K562 (cell line): Measurements from ENCODE around the gene SART1.

Source experiments
- FOSL1 ChIP-seq: fragments of 200-800 bp; sonication (Bioruptor generic); conservative IDR thresholded peaks from 2 replicates; pipeline ENCODE4 v1.6.1; 2016; ENCODE audit warnings: missing genetic modification characterization, missing compliant biosample characterization
- FOXM1 ChIP-seq, 2 experiments: fragments of 450-650 bp in 1 of 2; sonication (generic) in 1 of 2; formaldehyde crosslinking in 1 of 2; IDR thresholded peaks; 2 replicates each; pipeline versions ENCODE4 v1.6.1 to v1.9.0; 2017 to 2022; ENCODE audit warnings: low read depth in 2 of 2, mild to moderate bottlenecking in 2 of 2, missing genetic modification reagents in 1 of 2, moderate library complexity in 1 of 2
- HMG20B ChIP-seq: fragments of 250-450 bp; sonication (Bioruptor Pico); IDR thresholded peaks from 2 replicates; pipeline ENCODE4 v1.5.0; 2021; ENCODE audit warnings: mild to moderate bottlenecking
- POLR3G ChIP-seq: IDR thresholded peaks from 2 replicates; pipeline ENCODE4 v1.6.1; 2011; ENCODE audit not compliant: insufficient read length, insufficient replicate concordance; ENCODE audit errors: extremely low read depth
- RCOR1 ChIP-seq, 2 experiments: IDR thresholded peaks; 2 replicates each; pipeline ENCODE4 v1.6.1; 2012; ENCODE audit warnings: low read depth in 2 of 2, low read length in 2 of 2, borderline replicate concordance in 1 of 2, improper control_type of control experiment in 1 of 2
- SMC3 ChIP-seq: conservative IDR thresholded peaks from 2 replicates; pipeline ENCODE4 v1.6.1; 2011; ENCODE audit warnings: low read depth, low read length, improper control_type of control experiment; ENCODE audit not compliant: insufficient read depth
- SRSF7 ChIP-seq: fragments of 200-400 bp; formaldehyde crosslinking; optimal IDR thresholded peaks from 2 replicates; pipeline ENCODE3; 2017; ENCODE audit warnings: mild to moderate bottlenecking, low read depth, low read length
- USF2 ChIP-seq: sonication (generic); formaldehyde crosslinking; IDR thresholded peaks from 2 replicates; pipeline ENCODE4 v1.5.0; 2020; ENCODE audit warnings: missing genetic modification reagents
- ZFX ChIP-seq: sonication (generic); formaldehyde crosslinking; IDR thresholded peaks from 2 replicates; pipeline ENCODE4 v1.8.0; 2022; ENCODE audit warnings: mild to moderate bottlenecking, missing genetic modification reagents, moderate library complexity
- ZNF76 ChIP-seq: fragments of 250-450 bp; sonication (Bioruptor Pico); IDR thresholded peaks from 2 replicates; pipeline ENCODE4 v1.4.0; 2020; ENCODE audit warnings: mild to moderate bottlenecking, moderate library complexity, borderline replicate concordance
- ZNF766 ChIP-seq: fragments of 200-800 bp; sonication (Bioruptor generic); conservative IDR thresholded peaks from 2 replicates; pipeline ENCODE4 v1.6.1; 2016; ENCODE audit warnings: missing genetic modification characterization, missing compliant biosample characterization
- TF ChIP-seq, protein P1 (sequence below), 3 experiments: IDR thresholded peaks in 2 of 3; conservative IDR thresholded peaks in 1 of 3; 2 replicates each; pipeline ENCODE4 v1.5.1; 2011 to 2012; ENCODE audit warnings: low read length in 3 of 3, mild to moderate bottlenecking in 3 of 3, control low read depth in 2 of 3, improper control_type of control experiment in 1 of 3, inconsistent platforms in 1 of 3, low read depth in 1 of 3, mixed read lengths in 1 of 3, moderate library complexity in 1 of 3; ENCODE audit not compliant: insufficient read depth in 2 of 3
- TF ChIP-seq, protein P2 (sequence below), 2 experiments: fragments of 450-650 bp in 1 of 2; IDR thresholded peaks; 2 replicates each; pipeline ENCODE4 v1.6.1; 2011 to 2017; ENCODE audit warnings: low read depth in 2 of 2, antibody characterized with exemption in 1 of 2, borderline replicate concordance in 1 of 2, low read length in 1 of 2, mild to moderate bottlenecking in 1 of 2, mixed read lengths in 1 of 2; ENCODE audit not compliant: control insufficient read depth in 1 of 2
- TF ChIP-seq, protein P3 (sequence below), 2 experiments: fragments of 450-650 bp; formaldehyde crosslinking in 1 of 2; IDR thresholded peaks; 2 replicates each; pipeline versions ENCODE4 v1.4.0 to v1.6.1; 2014 to 2020; ENCODE audit warnings: mild to moderate bottlenecking in 2 of 2, borderline replicate concordance in 1 of 2, low read depth in 1 of 2

- TF ChIP-seq USF2 = no peak
- TF ChIP-seq, protein P1, sequence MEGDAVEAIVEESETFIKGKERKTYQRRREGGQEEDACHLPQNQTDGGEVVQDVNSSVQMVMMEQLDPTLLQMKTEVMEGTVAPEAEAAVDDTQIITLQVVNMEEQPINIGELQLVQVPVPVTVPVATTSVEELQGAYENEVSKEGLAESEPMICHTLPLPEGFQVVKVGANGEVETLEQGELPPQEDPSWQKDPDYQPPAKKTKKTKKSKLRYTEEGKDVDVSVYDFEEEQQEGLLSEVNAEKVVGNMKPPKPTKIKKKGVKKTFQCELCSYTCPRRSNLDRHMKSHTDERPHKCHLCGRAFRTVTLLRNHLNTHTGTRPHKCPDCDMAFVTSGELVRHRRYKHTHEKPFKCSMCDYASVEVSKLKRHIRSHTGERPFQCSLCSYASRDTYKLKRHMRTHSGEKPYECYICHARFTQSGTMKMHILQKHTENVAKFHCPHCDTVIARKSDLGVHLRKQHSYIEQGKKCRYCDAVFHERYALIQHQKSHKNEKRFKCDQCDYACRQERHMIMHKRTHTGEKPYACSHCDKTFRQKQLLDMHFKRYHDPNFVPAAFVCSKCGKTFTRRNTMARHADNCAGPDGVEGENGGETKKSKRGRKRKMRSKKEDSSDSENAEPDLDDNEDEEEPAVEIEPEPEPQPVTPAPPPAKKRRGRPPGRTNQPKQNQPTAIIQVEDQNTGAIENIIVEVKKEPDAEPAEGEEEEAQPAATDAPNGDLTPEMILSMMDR (IDR thresholded peaks at IDR 0.05 in 2 of 3, conservative IDR thresholded peaks at IDR 0.05 in 1 of 3; ENCODE audit: insufficient read depth in 2 of 3, low read depth in 1 of 3, low read length in 3 of 3) = no peak
- TF ChIP-seq SRSF7 = no peak
- peak in 1 of 2 experiments; percentile 67; a peak in 2 of 4 replicates for TF ChIP-seq RCOR1 (IDR thresholded peaks at IDR 0.05; ENCODE audit: borderline replicate concordance in 1 of 2, low read depth in 2 of 2, low read length in 2 of 2)
- TF ChIP-seq ZNF766 = 0 out of 2 replicates have a peak, but pooled peaks have one; percentile 60
- TF ChIP-seq SMC3 = 0 out of 2 replicates have a peak, but pooled peaks have one; percentile 9
- TF ChIP-seq HMG20B (CRISPR knock-in tag) = no peak
- TF ChIP-seq, protein P2, sequence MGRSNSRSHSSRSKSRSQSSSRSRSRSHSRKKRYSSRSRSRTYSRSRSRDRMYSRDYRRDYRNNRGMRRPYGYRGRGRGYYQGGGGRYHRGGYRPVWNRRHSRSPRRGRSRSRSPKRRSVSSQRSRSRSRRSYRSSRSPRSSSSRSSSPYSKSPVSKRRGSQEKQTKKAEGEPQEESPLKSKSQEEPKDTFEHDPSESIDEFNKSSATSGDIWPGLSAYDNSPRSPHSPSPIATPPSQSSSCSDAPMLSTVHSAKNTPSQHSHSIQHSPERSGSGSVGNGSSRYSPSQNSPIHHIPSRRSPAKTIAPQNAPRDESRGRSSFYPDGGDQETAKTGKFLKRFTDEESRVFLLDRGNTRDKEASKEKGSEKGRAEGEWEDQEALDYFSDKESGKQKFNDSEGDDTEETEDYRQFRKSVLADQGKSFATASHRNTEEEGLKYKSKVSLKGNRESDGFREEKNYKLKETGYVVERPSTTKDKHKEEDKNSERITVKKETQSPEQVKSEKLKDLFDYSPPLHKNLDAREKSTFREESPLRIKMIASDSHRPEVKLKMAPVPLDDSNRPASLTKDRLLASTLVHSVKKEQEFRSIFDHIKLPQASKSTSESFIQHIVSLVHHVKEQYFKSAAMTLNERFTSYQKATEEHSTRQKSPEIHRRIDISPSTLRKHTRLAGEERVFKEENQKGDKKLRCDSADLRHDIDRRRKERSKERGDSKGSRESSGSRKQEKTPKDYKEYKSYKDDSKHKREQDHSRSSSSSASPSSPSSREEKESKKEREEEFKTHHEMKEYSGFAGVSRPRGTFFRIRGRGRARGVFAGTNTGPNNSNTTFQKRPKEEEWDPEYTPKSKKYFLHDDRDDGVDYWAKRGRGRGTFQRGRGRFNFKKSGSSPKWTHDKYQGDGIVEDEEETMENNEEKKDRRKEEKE (IDR thresholded peaks at IDR 0.05; ENCODE audit: borderline replicate concordance in 1 of 2, control insufficient read depth in 1 of 2, low read depth in 2 of 2, low read length in 1 of 2) = peak in 1 of 2 experiments; percentile 85; a peak in 1 of 4 replicates
- TF ChIP-seq ZFX = peak; percentile 6; the same call in 1 of the 2 replicates
- TF ChIP-seq FOSL1 = no peak
- no peak for TF ChIP-seq ZNF76 (CRISPR knock-in tag)
- no peak for TF ChIP-seq POLR3G
- TF ChIP-seq, protein P3, sequence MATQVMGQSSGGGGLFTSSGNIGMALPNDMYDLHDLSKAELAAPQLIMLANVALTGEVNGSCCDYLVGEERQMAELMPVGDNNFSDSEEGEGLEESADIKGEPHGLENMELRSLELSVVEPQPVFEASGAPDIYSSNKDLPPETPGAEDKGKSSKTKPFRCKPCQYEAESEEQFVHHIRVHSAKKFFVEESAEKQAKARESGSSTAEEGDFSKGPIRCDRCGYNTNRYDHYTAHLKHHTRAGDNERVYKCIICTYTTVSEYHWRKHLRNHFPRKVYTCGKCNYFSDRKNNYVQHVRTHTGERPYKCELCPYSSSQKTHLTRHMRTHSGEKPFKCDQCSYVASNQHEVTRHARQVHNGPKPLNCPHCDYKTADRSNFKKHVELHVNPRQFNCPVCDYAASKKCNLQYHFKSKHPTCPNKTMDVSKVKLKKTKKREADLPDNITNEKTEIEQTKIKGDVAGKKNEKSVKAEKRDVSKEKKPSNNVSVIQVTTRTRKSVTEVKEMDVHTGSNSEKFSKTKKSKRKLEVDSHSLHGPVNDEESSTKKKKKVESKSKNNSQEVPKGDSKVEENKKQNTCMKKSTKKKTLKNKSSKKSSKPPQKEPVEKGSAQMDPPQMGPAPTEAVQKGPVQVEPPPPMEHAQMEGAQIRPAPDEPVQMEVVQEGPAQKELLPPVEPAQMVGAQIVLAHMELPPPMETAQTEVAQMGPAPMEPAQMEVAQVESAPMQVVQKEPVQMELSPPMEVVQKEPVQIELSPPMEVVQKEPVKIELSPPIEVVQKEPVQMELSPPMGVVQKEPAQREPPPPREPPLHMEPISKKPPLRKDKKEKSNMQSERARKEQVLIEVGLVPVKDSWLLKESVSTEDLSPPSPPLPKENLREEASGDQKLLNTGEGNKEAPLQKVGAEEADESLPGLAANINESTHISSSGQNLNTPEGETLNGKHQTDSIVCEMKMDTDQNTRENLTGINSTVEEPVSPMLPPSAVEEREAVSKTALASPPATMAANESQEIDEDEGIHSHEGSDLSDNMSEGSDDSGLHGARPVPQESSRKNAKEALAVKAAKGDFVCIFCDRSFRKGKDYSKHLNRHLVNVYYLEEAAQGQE (IDR thresholded peaks at IDR 0.05; ENCODE audit: borderline replicate concordance) = peak; percentile 50; the same call in 1 of the 2 replicates
- TF ChIP-seq, protein P3 (CRISPR knock-in tag; IDR thresholded peaks at IDR 0.05; ENCODE audit: low read depth) = no peak
- peak; percentile 99 for TF ChIP-seq FOXM1 (IDR thresholded peaks at IDR 0.05; ENCODE audit: low read depth)
- 0 out of 2 replicates have a peak, but pooled peaks have one; percentile 47 for TF ChIP-seq FOXM1 (CRISPR knock-in tag; IDR thresholded peaks at IDR 0.05; ENCODE audit: low read depth)
These were observed 42.4 kb upstream of the SART1 start, which contains the start of gene DRAP1 for GRCh38 chr11:65919141-65919572.
